ENCODE measurements around the gene UROC1.

UROC1 gene

DNA sequence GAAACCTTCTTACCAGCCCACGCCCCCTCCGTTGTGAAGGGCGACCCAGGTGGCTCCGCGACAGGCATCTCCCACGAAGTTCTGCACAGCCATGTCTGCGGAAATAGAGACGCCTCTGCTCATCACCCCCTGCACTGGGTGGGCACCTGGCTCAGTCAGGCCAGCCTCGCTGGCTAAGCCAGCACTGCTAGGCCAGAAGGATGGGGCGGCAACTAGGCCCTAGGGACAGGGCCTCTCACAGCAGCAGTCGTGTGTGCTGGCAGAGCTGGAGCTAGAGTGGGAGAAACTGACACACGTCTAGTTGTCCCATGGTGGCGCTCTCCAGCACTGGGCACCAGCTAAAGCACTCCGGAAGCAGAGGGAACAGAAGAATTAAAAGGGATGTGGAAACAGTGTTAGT, 29.4 kb downstream of the UROC1 start:
- Histone ChIP-seq H3K36me3 (ENCODE audit: control insufficient read depth in 2 of 2, insufficient read depth in 2 of 2, low read length in 2 of 2) (no peaks in the 10 kb centered on the region), H3K4me1 (ENCODE audit: control insufficient read depth in 2 of 2, insufficient read depth in 2 of 2, low read length in 2 of 2) (no peaks in the 10 kb centered on the region), H3K27me3 (ENCODE audit: control insufficient read depth in 2 of 2, insufficient read depth in 2 of 2, low read length in 2 of 2) (peaks cover 0 to 2% of the 10 kb centered on the region in 2 donors), H3K9me3 (ENCODE audit: control insufficient read depth in 2 of 2, low read length in 2 of 2) (no peaks in the 10 kb centered on the region), H3K4me3 (ENCODE audit: low read length in 2 of 2) (no peak overlapping the region), H3K27ac (ENCODE audit: low read depth in 2 of 2, low read length in 2 of 2) (no peak overlapping the region), H3K9ac (ENCODE audit: low read depth in 1 of 2, low read length in 2 of 2) (no peak overlapping the region)

GRCh38 chr3:126487151-126487771, 30.3 kb downstream of the UROC1 start:
- H3K4me1 ChIP-seq (ENCODE audit: control insufficient read depth in 2 of 2, insufficient read depth in 2 of 2, low read length in 2 of 2) = no peaks in the 10 kb centered on the region
- no peaks in the 10 kb centered on the region for H3K9me3 ChIP-seq (ENCODE audit: control insufficient read depth in 2 of 2, low read length in 2 of 2)
- H3K36me3 ChIP-seq (ENCODE audit: control insufficient read depth in 2 of 2, insufficient read depth in 2 of 2, low read length in 2 of 2) = no peaks in the 10 kb centered on the region
- H3K9ac ChIP-seq (ENCODE audit: low read depth in 1 of 2, low read length in 2 of 2) = no peak overlapping the region
- H3K4me3 ChIP-seq (ENCODE audit: low read length in 2 of 2) = no peak overlapping the region
- H3K27ac ChIP-seq (ENCODE audit: low read depth in 2 of 2, low read length in 2 of 2) = no peak overlapping the region
- peaks cover 0 to 2% of the 10 kb centered on the region in 2 donors for H3K27me3 ChIP-seq (ENCODE audit: control insufficient read depth in 2 of 2, insufficient read depth in 2 of 2, low read length in 2 of 2)

- Histone ChIP-seq H3K36me3 (ENCODE audit: control insufficient read depth in 2 of 2, insufficient read depth in 2 of 2, low read length in 2 of 2) (no peaks in the 10 kb centered on the region), H3K9ac (ENCODE audit: low read depth in 1 of 2, low read length in 2 of 2) (no peak overlapping the region), H3K27ac (ENCODE audit: low read depth in 2 of 2, low read length in 2 of 2) (no peak overlapping the region), H3K4me3 (ENCODE audit: low read length in 2 of 2) (no peak overlapping the region), H3K9me3 (ENCODE audit: control insufficient read depth in 2 of 2, low read length in 2 of 2) (no peaks in the 10 kb centered on the region), H3K4me1 (ENCODE audit: control insufficient read depth in 2 of 2, insufficient read depth in 2 of 2, low read length in 2 of 2) (peaks cover 0 to 4% of the 10 kb centered on the region in 2 donors), H3K27me3 (ENCODE audit: control insufficient read depth in 2 of 2, insufficient read depth in 2 of 2, low read length in 2 of 2) (peaks cover 0 to 2% of the 10 kb centered on the region in 2 donors)
These were observed 31.2 kb downstream of the UROC1 start for GRCh38 chr3:126486360-126486847.

GRCh38 chr3:126485956-126486355, 31.6 kb downstream of the UROC1 start:
- Histone ChIP-seq H3K9ac (ENCODE audit: low read depth in 1 of 2, low read length in 2 of 2) (no peak overlapping the region), H3K27ac (ENCODE audit: low read depth in 2 of 2, low read length in 2 of 2) (no peak overlapping the region), H3K27me3 (ENCODE audit: control insufficient read depth in 2 of 2, insufficient read depth in 2 of 2, low read length in 2 of 2) (peaks cover 0 to 2% of the 10 kb centered on the region in 2 donors), H3K4me1 (ENCODE audit: control insufficient read depth in 2 of 2, insufficient read depth in 2 of 2, low read length in 2 of 2) (peaks cover 0 to 4% of the 10 kb centered on the region in 2 donors), H3K9me3 (ENCODE audit: control insufficient read depth in 2 of 2, low read length in 2 of 2) (no peaks in the 10 kb centered on the region), H3K4me3 (ENCODE audit: low read length in 2 of 2) (no peak overlapping the region), H3K36me3 (ENCODE audit: control insufficient read depth in 2 of 2, insufficient read depth in 2 of 2, low read length in 2 of 2) (no peaks in the 10 kb centered on the region)

- H3K36me3 ChIP-seq (ENCODE audit: control insufficient read depth in 2 of 2, insufficient read depth in 2 of 2, low read length in 2 of 2) = no peaks in the 10 kb centered on the region
These were observed 32.2 kb downstream of the UROC1 start for GRCh38 chr3:126485176-126485897.

GRCh38 chr3:126484662-126485061, 32.9 kb downstream of the UROC1 start:
- Histone ChIP-seq H3K27ac (ENCODE audit: low read depth in 2 of 2, low read length in 2 of 2) (no peak overlapping the region), H3K27me3 (ENCODE audit: control insufficient read depth in 2 of 2, insufficient read depth in 2 of 2, low read length in 2 of 2) (peaks cover 0 to 2% of the 10 kb centered on the region in 2 donors), H3K9me3 (ENCODE audit: control insufficient read depth in 2 of 2, low read length in 2 of 2) (no peaks in the 10 kb centered on the region), H3K4me1 (ENCODE audit: control insufficient read depth in 2 of 2, insufficient read depth in 2 of 2, low read length in 2 of 2) (peaks cover 0 to 4% of the 10 kb centered on the region in 2 donors), H3K36me3 (ENCODE audit: control insufficient read depth in 2 of 2, insufficient read depth in 2 of 2, low read length in 2 of 2) (no peaks in the 10 kb centered on the region), H3K4me3 (ENCODE audit: low read length in 2 of 2) (no peak overlapping the region), H3K9ac (ENCODE audit: low read depth in 1 of 2, low read length in 2 of 2) (no peak overlapping the region)

More at GRCh38 chr3:126485176-126485897, 32.2 kb downstream of the UROC1 start:
- Histone ChIP-seq H3K4me1 (ENCODE audit: control insufficient read depth in 2 of 2, insufficient read depth in 2 of 2, low read length in 2 of 2) (peaks cover 0 to 4% of the 10 kb centered on the region in 2 donors), H3K27ac (ENCODE audit: low read depth in 2 of 2, low read length in 2 of 2) (no peak overlapping the region), H3K9me3 (ENCODE audit: control insufficient read depth in 2 of 2, low read length in 2 of 2) (no peaks in the 10 kb centered on the region), H3K9ac (ENCODE audit: low read depth in 1 of 2, low read length in 2 of 2) (no peak overlapping the region), H3K4me3 (ENCODE audit: low read length in 2 of 2) (no peak overlapping the region), H3K27me3 (ENCODE audit: control insufficient read depth in 2 of 2, insufficient read depth in 2 of 2, low read length in 2 of 2) (peaks cover 0 to 2% of the 10 kb centered on the region in 2 donors)

DNA sequence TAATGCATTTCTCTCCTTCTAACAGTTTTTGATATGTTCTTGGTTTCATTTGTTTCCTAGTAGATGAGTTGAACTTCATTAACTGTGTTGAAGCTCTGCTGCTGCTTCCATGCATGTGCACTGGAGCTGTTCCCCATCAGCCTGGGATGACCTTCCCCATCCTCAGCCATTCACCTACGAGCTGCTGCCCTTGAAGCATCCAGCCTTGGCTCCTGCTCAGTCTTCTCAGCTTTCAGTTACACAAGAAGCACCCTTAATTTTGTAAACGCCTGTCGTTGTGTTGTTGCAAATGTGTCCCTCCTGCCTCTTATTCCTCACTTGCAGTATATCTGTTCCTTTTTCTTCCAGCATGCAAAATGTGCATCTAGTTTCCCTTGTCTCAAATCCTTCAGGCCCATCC, 33.4 kb downstream of the UROC1 start:
- H3K9ac ChIP-seq (ENCODE audit: low read depth in 1 of 2, low read length in 2 of 2) = no peak overlapping the region
- H3K9me3 ChIP-seq (ENCODE audit: control insufficient read depth in 2 of 2, low read length in 2 of 2) = no peaks in the 10 kb centered on the region
- H3K4me3 ChIP-seq (ENCODE audit: low read length in 2 of 2) = no peak overlapping the region
- no peaks in the 10 kb centered on the region for H3K36me3 ChIP-seq (ENCODE audit: control insufficient read depth in 2 of 2, insufficient read depth in 2 of 2, low read length in 2 of 2)
- H3K27ac ChIP-seq (ENCODE audit: low read depth in 2 of 2, low read length in 2 of 2) = no peak overlapping the region
- H3K27me3 ChIP-seq (ENCODE audit: control insufficient read depth in 2 of 2, insufficient read depth in 2 of 2, low read length in 2 of 2) = peaks cover 0 to 2% of the 10 kb centered on the region in 2 donors
- peaks cover 0 to 4% of the 10 kb centered on the region in 2 donors for H3K4me1 ChIP-seq (ENCODE audit: control insufficient read depth in 2 of 2, insufficient read depth in 2 of 2, low read length in 2 of 2)

DNA sequence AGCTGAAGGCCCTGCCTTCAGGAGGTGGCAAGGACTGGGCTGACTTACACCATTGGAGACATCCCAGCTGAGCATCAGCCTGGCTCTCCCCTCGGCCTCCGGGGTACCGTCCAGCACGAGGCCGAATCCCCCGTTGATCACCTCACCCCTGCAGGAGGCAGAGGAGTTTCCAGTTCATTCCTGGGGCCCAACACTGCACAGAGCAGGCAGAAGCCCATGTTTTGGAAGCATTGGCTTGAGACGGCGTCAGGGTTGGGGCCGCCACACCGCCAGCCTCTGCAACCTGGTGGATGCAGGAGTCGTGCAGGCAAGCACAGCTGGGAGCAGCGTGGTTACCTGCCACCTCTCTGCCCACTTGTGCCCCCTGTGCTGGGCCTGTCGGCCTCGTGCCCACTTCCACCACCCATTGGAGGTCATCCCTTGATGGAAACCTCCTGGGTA, 34.2 kb downstream of the UROC1 start:
- no peak overlapping the region for H3K4me3 ChIP-seq (ENCODE audit: low read length in 2 of 2)
- H3K36me3 ChIP-seq (ENCODE audit: control insufficient read depth in 2 of 2, insufficient read depth in 2 of 2, low read length in 2 of 2) = no peaks in the 10 kb centered on the region
- no peak overlapping the region for H3K9ac ChIP-seq (ENCODE audit: low read depth in 1 of 2, low read length in 2 of 2)
- H3K27me3 ChIP-seq (ENCODE audit: control insufficient read depth in 2 of 2, insufficient read depth in 2 of 2, low read length in 2 of 2) = no peaks in the 10 kb centered on the region
- H3K27ac ChIP-seq (ENCODE audit: low read depth in 2 of 2, low read length in 2 of 2) = no peak overlapping the region
- H3K4me1 ChIP-seq (ENCODE audit: control insufficient read depth in 2 of 2, insufficient read depth in 2 of 2, low read length in 2 of 2) = peaks cover 0 to 4% of the 10 kb centered on the region in 2 donors
- no peaks in the 10 kb centered on the region for H3K9me3 ChIP-seq (ENCODE audit: control insufficient read depth in 2 of 2, low read length in 2 of 2)

- Histone ChIP-seq H3K9ac (ENCODE audit: low read depth in 1 of 2, low read length in 2 of 2) (no peak overlapping the region), H3K27me3 (ENCODE audit: control insufficient read depth in 2 of 2, insufficient read depth in 2 of 2, low read length in 2 of 2) (no peaks in the 10 kb centered on the region), H3K27ac (ENCODE audit: low read depth in 2 of 2, low read length in 2 of 2) (no peak overlapping the region), H3K36me3 (ENCODE audit: control insufficient read depth in 2 of 2, insufficient read depth in 2 of 2, low read length in 2 of 2) (no peaks in the 10 kb centered on the region), H3K9me3 (ENCODE audit: control insufficient read depth in 2 of 2, low read length in 2 of 2) (no peaks in the 10 kb centered on the region), H3K4me3 (ENCODE audit: low read length in 2 of 2) (no peak overlapping the region), H3K4me1 (ENCODE audit: control insufficient read depth in 2 of 2, insufficient read depth in 2 of 2, low read length in 2 of 2) (peaks cover 0 to 4% of the 10 kb centered on the region in 2 donors)
These were observed 34.9 kb downstream of the UROC1 start for GRCh38 chr3:126482503-126483255.

Measured in mucosa of rectum (tissue), 2 donors.